Stimulated activated CD4-positive, alpha-beta T cell treated with anti-CD3 and anti-CD28 coated beads, Interleukin-4, amount 100 ng/mL, for 1 hour (primary cell): ENCODE measurements around the gene MADCAM1.
A peak's percentile ranks its signal among the peaks of the same experiment; 100 is the strongest.
"Not testable (repeated sequence)": the region's sequence is repeated elsewhere in the genome, so short reads cannot be mapped to it uniquely, and the experiment has no call there.

Source experiments
- DNase-seq: peaks from one replicate; pipeline ENCODE4 v3.0.0-alpha.2; 2020

The MADCAM1 gene

DNA sequence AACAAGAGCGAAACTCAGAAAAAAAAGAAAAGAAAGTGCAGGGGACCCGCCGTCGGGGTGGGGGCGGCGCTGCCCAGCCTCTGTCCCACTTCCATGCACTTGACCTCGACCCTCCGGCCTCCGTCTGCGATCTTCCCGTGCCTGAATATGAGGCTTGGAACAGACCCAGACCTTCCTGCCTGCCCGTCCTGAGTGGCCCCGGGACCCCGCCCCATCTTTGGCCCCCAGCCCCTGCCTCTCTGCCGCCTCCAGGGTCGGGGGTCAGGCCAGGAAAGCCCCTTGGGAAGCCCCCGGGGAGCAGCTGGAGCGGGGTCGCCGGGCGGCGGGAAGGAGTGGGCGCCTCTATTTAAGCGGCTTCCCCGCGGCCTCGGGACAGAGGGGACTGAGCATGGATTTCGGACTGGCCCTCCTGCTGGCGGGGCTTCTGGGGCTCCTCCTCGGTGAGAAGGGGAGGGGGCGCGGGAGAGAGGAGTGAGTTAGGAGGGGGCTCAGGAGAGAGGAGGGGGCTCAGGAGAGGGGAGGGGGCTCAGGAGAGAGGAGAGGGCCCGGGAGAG, at the start of gene MADCAM1:
MADCAM1 (plus strand) TSS at position 375 of the 554 bp plus-strand sequence; CDS start at position 389, 14 bp downstream.
- no peak for DNase-seq

DNA sequence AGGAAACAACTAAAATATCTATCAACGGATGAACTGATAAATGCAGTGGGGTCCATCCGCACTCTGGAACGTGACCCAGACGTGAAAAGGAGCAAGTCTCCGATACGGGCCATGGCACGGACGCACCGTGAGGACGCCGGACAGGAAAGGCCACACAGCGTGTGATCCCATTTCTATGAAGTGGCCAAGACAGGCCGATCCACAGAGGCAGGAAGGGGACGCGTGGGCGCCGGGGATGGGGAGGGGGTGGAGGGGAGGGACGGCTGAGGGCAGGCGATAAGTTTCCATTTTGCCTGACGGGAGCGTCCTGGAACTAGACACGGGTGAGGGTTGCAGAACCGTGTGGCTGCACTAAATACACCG, 49.2 kb upstream of the MADCAM1 start:
- no peak for DNase-seq

DNA sequence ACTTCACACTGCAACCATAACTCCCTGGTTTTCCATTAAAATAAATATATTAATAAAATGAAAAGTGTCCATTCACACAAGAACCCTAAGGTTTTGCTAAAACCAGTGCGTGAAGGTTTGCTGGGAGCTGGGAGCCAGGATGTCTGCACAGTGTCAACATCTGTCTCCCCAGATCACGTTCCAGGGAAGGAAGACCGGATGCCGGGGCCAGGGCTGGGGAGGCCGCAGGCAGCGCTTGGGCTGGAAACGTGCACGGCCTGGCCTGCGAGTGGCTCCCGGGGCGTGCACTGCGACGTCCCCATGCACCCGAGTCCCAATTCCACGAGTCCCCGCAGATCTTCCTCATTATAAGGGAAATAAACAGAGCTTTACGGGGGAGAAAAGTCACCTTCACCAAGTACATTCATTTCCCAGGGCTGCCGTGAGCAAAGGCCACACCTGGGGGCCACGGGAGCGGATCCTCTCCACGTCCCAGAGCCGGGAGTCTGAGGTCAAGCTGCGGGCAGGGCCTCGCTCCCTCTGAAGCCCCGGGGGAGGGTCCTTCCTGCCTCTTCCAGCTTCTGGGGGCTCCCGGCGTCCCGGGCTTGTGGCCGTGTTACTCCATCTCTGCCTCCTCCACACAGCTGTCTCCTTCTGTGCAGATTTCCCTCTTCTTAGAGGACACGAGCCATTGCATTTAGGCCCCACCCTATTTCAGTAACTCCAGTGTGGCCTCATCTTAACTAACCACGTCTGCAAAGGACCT, 48.3 kb upstream of the MADCAM1 start:
- no peak for DNase-seq

DNA sequence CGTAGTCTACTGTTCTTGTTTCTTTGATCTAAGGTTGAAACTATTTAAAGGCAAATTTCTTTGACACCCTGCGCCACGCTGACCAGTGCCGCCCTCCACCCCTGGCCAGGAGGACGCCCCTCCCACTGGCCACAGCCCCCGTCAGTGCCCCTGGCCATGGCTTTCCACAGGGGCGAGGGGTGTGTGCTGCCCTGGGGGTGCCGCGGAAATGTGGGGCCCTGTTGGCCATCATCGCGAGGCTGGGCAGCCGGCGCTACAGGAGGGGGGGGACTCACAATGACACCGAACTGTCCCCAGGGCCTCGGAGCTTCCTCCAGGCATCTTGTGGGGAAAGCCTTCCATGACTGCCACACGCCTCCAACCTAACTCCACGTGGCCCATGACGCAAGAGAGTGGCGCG, 46.4 kb upstream of the MADCAM1 start:
- no peak for DNase-seq

GRCh38 chr19:450912-451481, 45.3 kb upstream of the MADCAM1 start:
- DNase-seq: not testable (repeated sequence)

GRCh38 chr19:452829-453228, 43.5 kb upstream of the MADCAM1 start:
- DNase-seq: no peak

DNA sequence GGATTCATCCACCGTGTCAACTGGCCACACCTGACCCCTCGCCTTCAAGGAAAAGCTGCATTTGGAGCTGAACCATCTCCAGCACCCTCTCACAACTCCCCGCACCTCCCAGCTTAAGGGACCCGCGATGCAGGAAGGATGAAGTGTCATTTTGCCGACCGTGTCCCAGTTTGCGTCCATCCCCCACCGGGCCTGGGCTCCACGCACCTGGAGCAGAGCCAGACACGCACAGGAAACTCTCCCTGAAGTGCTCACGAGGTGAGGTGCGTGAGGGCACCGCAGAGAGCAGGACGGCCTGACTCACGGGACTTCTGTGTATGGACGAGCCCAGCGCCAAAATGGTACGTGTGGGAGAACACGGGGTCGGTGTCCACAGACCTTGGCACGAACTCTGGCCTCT, 42.7 kb upstream of the MADCAM1 start:
- no peak for DNase-seq

DNA sequence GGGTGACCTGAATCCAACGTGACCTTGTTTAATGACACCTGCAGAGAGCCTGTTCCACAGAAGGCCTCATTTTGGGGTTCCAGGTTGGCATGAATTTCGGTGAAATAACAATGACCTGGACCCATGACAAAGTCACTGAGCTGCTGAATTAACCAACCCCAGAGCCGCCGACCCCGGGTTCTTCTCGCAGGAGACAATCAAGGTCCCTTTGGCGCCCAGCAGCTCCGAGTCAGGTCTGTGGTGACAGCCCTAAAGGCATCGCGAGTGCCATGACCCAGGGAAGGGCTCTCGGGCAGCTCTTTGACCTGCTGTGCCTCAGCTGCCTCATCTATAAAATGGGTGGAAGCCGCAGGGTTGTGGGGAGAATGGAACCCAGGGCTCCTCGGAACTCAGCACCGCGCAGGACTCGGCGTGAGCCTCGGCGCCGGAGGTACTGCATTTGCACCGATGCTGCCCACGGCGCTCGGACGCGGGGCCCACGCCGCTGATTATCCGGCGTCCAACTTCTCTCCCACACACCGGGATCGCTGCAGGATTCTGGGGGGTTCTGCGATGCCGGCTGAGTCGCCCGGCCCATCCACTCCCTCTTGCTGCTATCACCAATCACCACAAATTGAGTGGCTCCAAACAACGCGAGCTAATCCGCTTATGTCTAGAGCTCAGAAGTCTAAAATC, 41.1 kb upstream of the MADCAM1 start:
- no peak for DNase-seq

DNA sequence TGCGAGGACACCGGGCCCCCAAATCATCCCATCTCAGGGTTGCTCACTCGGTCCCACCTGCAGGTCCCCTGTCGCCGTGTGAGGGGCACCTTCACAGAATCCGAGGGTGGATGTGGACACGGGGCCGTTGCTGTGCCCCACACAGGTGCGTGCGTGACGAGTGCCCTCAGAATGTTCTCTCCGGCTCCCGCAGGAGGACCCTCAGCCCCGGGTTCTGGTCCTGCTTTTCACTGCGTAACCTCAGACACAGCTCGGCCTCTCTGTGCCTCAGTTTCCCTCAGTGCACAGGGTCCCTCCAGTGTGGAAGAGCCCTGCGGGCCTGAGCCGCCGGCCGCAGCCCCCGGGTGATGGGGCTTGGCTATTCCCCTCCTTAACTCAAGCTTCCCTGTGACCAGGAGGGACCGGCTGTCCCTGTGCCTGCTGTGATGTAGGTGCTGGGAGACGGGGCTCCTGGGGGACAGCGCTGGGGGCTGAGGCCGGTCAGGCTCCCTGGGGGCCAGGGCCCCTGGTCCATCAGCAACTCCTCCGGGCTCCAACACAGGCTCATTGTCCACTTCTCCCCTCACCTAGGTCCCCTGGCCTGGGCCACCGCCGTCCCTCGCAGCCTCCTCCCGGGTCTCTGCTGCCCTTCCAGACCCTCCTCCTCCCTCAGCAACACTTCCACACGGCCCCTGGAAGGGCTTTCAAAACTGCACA, 40.3 kb upstream of the MADCAM1 start:
- no peak for DNase-seq

DNA sequence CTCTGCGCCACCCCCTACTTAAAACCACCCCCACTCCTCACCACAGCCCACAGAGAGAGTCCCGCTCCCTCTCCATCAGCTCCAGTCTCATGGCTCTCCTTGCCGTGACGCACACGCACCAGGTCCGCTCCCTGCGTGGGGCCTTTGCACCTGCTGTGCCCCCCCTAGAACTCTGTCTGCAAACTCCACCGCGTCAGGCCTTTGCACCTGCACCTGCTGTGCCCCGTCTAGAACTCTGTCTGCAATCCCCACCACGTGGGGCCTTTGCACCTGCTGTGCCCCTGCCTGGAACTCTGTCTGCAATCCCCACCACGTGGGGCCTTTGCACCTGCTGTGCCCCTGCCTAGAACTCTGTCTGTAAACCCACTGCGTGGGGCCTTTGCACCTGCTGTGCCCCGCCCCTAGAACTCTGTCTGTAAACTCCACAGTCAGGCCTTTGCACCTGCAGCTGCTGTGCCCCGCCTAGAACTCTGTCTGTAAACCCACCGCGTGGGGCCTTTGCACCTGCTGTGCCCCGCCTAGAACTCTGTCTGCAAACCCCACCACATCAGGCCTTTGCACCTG, 39.7 kb upstream of the MADCAM1 start:
- no peak for DNase-seq

GRCh38 chr19:457636-458035, 38.6 kb upstream of the MADCAM1 start:
- no peak for DNase-seq

- no peak for DNase-seq
Measured at GRCh38 chr19:458091-459042, 37.9 kb upstream of the MADCAM1 start.

DNA sequence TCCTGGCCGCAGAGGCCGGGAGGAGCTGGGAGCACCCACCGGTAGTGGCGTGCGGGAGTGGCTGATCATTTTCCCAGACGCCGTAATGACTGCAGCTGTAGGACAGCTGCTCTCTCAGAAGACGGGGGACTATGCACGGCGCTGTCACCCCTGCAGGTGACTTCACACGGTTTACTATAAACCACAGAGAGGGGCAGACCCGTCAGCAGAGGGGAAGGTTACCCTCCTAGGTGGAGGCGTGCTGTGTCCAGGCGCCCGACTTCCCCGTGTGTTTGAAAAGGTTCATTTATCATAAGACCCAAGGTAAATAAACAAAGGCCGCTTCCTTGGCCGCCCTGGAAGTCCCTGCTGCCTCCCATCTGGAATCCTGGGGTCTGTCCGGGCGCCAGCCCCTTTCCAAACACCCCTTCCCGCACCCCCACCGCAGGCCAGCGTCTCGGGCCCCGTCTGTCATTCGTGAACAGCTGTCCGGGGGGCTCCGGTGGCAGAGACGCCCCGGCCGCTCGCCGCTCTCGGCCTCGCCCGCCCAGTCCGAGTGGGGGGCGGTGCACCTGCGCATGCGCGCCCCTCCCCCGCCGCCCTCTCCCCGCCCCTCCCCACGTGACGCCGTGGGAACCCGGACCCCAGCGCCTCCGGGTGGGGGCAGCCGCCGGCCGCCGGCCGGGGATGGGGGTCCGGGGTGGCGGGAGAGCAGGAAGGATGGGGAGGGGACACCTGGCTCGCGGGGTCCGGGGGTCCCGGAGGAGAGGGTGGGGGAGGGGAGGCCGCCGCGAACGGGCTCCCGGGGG, 36.4 kb upstream of the MADCAM1 start:
- peak; percentile 27 for DNase-seq

DNA sequence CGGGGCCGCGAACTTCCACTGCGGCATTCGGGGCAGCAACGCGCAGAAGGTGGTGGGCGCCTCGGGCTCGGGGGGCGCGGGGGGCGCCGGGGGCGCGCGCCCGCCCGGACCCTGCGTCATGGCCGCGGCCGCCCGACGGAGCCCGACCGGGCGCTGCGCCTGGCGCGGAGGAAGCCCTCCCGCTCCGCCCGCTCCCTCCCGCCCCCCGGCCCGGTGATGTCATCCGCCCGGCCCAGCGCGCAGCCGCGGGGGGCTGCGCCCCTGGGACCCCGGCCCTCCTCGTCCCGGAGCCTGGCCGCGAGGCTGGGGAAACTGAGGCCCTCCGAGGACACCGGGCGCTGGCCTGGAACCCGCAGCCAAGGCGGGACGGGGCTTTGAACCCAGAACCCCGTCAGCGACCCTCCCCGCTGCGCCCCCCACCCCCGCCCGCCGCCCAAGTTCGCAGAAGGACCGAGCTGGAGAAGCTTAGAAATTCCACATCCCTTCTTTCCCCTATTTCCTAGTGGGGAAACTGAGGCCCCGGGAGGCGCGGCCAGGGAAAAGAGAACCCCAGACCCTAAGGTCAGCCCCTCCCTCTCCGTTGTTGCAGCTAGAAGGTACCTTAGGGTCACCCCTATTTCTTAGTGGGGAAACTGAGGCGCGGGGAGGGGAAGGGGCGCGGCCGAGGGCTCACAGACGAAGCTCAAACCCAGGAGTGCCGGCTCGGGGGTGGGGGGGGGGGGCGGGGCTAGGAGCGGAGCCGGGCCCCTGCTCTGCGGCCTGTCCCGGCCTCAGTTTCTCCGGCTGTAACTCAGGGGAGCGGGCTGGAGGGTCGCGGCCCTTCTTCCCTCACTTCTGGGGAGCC, 35.2 kb upstream of the MADCAM1 start, which contains the start of gene SHC2:
SHC2 (minus strand) TSS at position 157 of the 844 bp plus-strand sequence; CDS start at position 120, 37 bp downstream.
- no peak for DNase-seq

DNA sequence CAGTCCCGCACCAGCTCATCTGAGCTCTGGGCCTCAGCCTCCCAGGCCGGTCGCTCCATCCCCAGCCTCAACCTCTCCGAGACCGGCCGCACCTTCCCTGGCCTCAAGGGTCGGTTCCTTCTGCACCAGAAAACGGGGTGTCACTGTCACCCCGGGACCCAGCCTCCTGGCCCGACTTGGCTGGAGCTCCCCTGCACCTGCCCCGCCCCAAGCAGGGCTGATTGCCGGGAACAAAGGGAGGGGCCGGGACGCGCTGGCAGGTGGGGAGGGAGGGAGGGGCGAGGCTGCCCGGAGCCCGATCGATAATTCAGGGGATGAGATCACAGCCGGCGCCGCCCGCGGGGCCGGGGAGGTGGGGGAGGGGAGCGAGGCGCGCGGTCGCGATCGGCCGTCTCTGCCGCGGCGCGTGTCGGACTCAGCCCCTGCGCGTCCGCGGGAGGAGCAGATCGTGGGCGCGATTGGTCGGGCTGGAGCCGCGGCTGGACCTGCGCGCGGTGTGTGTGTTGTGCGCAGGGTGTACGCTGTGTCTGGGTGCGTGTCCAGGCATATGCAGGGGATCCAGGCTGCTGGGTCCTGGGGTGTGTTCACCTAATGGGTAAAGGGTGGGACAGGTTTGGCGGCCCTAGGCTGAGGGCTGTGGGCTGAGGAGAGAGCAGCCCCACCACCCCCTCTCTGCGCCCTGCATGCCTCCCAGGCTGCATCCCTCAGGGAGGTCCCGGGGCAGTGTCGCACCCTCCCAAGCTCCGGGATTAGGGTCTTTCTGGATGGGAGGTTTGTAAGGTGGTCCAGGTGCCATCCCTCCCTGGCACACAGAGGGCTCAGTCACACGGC, 34.4 kb upstream of the MADCAM1 start:
- DNase-seq: no peak

- no peak for DNase-seq
Measured at GRCh38 chr19:463483-464207, 32.6 kb upstream of the MADCAM1 start.

- no peak for DNase-seq
Measured at GRCh38 chr19:464208-464545, 32.1 kb upstream of the MADCAM1 start.
